NB4 (cell line): ENCODE measurements around the gene NIPBL.

Experiments used
- POLR2A ChIP-seq: IDR thresholded peaks from 2 replicates; pipeline ENCODE4 v1.6.1; 2011; ENCODE audit warnings: mild to moderate bottlenecking; ENCODE audit not compliant: insufficient read length; ENCODE audit errors: extremely low read depth
- TF ChIP-seq, protein P1 (sequence below): IDR thresholded peaks from one replicate; pipeline ENCODE4 v1.5.1; 2012; ENCODE audit warnings: low read depth, low read length

DNA sequence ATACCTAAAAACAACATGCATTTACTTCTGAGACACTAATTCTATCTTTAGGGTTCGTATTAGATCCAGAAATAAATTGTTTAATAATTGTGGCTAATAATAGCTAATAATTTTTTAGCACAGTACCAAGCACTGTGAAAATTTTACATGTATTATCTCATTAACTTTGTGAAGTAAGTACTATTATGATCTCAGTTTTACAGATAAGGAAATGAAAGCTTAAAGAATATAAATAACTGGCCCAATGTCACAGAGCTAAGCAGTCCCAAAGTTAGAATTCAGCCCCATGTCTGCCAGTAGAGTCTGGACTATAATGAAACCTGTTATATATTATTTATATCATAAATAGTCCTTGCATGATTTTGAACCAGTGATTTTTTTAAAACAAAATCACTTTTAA, 163.3 kb downstream of the NIPBL start:
- TF ChIP-seq, protein P1, sequence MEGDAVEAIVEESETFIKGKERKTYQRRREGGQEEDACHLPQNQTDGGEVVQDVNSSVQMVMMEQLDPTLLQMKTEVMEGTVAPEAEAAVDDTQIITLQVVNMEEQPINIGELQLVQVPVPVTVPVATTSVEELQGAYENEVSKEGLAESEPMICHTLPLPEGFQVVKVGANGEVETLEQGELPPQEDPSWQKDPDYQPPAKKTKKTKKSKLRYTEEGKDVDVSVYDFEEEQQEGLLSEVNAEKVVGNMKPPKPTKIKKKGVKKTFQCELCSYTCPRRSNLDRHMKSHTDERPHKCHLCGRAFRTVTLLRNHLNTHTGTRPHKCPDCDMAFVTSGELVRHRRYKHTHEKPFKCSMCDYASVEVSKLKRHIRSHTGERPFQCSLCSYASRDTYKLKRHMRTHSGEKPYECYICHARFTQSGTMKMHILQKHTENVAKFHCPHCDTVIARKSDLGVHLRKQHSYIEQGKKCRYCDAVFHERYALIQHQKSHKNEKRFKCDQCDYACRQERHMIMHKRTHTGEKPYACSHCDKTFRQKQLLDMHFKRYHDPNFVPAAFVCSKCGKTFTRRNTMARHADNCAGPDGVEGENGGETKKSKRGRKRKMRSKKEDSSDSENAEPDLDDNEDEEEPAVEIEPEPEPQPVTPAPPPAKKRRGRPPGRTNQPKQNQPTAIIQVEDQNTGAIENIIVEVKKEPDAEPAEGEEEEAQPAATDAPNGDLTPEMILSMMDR = no peak
- no peak for TF ChIP-seq POLR2A
